Measurements from ENCODE around the gene MYL5.

DNA sequence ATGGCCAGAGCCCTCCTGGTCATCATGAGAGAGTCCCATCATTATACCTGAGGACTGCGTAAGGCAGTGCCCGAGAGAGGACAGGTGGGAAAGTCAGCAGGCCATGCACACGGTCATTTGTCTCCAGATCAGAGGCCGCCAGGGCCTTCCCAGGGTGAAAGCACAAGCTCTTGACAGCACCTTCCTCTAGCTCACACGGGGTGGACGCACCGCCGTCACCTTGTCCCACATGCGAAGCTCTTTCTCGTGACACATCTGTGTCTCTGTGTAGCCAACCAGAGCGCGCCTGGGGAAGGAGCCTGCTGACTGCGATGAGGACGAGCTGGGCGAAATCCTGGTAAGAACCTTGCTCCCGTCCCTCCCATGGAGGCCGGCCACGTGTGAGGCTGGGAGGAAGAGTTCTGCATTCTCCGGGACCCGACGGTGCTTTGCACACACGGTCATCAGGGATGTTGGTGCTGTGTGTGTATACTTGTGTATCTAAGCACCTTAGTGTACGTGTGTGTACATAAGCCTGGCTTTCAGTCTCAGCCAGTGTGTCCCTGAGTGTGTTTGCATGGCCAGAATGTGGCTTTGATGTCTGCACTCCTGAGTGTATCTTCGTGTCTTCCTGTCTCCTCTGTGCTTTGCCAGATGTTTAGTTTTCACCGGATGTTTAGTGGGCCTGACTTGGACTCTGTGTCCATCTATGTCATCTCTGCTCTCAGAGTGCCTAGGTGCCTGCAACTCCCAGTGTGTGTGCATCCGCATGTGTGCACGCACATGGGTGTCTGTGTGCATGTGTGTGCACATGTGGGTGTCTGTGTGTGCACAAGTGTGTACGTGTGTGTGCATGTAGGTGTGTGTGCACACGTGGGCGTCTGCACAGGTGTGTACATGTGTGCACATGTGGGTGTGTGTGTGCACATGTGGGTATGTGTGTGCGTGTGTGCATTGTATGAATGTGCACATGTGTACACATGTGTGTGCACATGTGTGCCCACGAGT lies 15.4 kb upstream of the MYL5 start:
- TF ChIP-seq GATA2 (IDR thresholded peaks at IDR 0.05; ENCODE audit: low read depth, low read length) (no peak), GATA3 (IDR thresholded peaks at IDR 0.05; ENCODE audit: low read depth, low read length) (no peak)
